A549 treated with ZK216348 at 1 μM for 4 hours (cell line): Measurements from ENCODE around the gene PGA4. TPM values are rescaled to one million over a fixed set of nuclear protein-coding genes. Genes with fewer than 3 reads are reported as not detected.

Experiments
- total RNA-seq: library from RNA; stranded (reverse); fragments of 200-300 nt; extraction: Qiagen RNA extraction; gene quantifications from 5 replicates; pipeline ENCODE4 v1.2.3, GENCODE V29; 2022; ENCODE audit warnings: low read depth

The PGA4 gene
- total RNA-seq: not detected in 5 replicates

GRCh38 chr11:61222047-61222446 lies at the start of gene PGA4:
TSS of gene PGA4 (plus strand) at chr11:61222347. CDS start at chr11:61222401, 54 bp downstream.

GRCh38 chr11:61202950-61203746 lies 19.0 kb upstream of the PGA4 start, which contains the start of gene PGA3:
TSS of gene PGA3 (plus strand) at chr11:61203515. CDS start at chr11:61203565, 50 bp downstream.

GRCh38 chr11:61240875-61241274 lies 18.7 kb downstream of the PGA4 start, which contains the start of gene PGA5:
TSS of gene PGA5 (plus strand) at chr11:61241175. CDS start at chr11:61241227, 52 bp downstream.

Other genes with a start within 250 kb of the PGA4 start
- gene CD5, start 119.9 kb upstream of the PGA4 start, total RNA-seq: not detected in 5 replicates
- gene VPS37C, start 60.9 kb upstream of the PGA4 start, total RNA-seq: 15.7 to 19.2 TPM (median 18.7 TPM) in 5 replicates
- not detected in 5 replicates for gene PGA3, start 18.8 kb upstream of the PGA4 start, total RNA-seq
- not detected in 5 replicates for gene PGA5, start 18.8 kb downstream of the PGA4 start, total RNA-seq
- 0.25 to 1.0 TPM (median 0.54 TPM) in 5 replicates for gene VWCE, start 73.0 kb downstream of the PGA4 start, total RNA-seq
- gene DDB1, start 110.8 kb downstream of the PGA4 start, total RNA-seq: 150 to 188 TPM (median 175 TPM) in 5 replicates
- gene TKFC, start 110.9 kb downstream of the PGA4 start, total RNA-seq: 41.9 to 77.8 TPM (median 71.2 TPM) in 5 replicates
- 28.4 to 53.4 TPM (median 50.3 TPM) in 5 replicates for gene CYB561A3, start 139.5 kb downstream of the PGA4 start, total RNA-seq
- gene TMEM138, start 140.0 kb downstream of the PGA4 start, total RNA-seq: 85.9 to 114 TPM (median 105 TPM) in 5 replicates
- gene TMEM216, start 170.2 kb downstream of the PGA4 start, total RNA-seq: 14.8 to 18.7 TPM (median 17.5 TPM) in 5 replicates
- 71.1 to 76.3 TPM (median 74.8 TPM) in 5 replicates for gene CPSF7, start 207.6 kb downstream of the PGA4 start, total RNA-seq
- 37.5 to 46.1 TPM (median 43.3 TPM) in 5 replicates for gene SDHAF2, start 207.8 kb downstream of the PGA4 start, total RNA-seq